HG02884 (cell line): ENCODE data around the gene LRP5.
"Not testable (repeated sequence)": the region's sequence is repeated elsewhere in the genome, so short reads cannot be mapped to it uniquely, and the experiment has no call there.

Experiments used
- ATAC-seq: cut with Tn5 transposase; IDR thresholded peaks from one replicate; pipeline ENCODE4 v1.9.1; 2021; ENCODE audit warnings: mild to moderate bottlenecking, moderate library complexity; ENCODE audit not compliant: unreplicated experiment

LRP5 gene

GRCh38 chr11:68459886-68460740 is 147.7 kb downstream of the LRP5 start:
- peak; percentile 69 for ATAC-seq

- ATAC-seq = peak; percentile 27
Observed at GRCh38 chr11:68460741-68461574, 148.6 kb downstream of the LRP5 start, which contains the start of gene PPP6R3. Gene PPP6R3 (plus strand): TSS chr11:68460752. CDS start chr11:68537665, 76,913 bp downstream.

GRCh38 chr11:68461575-68461917 is 149.2 kb downstream of the LRP5 start:
- no peak for ATAC-seq

GRCh38 chr11:68463714-68464113 is 151.3 kb downstream of the LRP5 start:
- no peak for ATAC-seq

GRCh38 chr11:68467201-68467834 is 154.9 kb downstream of the LRP5 start:
- no peak for ATAC-seq

GRCh38 chr11:68468217-68468828 is 155.9 kb downstream of the LRP5 start:
- ATAC-seq = no peak

DNA sequence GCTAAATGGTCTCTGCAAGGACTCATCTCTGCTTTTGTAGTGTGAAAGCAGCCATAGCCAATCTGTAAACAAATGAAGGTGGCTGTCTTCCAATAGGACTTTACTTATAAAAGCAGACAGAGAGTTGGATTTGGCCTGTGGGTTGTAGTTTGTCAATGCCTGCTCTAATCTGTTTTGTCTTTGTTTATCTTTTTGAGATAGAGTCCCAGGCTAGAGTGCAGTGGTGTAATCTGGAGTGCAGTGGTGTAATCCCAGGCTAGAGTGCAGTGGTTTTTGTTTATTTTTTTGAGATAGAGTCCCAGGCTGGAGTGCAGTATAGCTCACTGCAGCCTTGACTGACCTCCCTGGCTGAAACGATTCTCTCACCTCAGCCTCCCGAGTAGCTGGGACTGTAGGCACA is 156.7 kb downstream of the LRP5 start:
- ATAC-seq = no peak

- ATAC-seq = no peak
Observed at GRCh38 chr11:68469642-68470041, 157.3 kb downstream of the LRP5 start.

DNA sequence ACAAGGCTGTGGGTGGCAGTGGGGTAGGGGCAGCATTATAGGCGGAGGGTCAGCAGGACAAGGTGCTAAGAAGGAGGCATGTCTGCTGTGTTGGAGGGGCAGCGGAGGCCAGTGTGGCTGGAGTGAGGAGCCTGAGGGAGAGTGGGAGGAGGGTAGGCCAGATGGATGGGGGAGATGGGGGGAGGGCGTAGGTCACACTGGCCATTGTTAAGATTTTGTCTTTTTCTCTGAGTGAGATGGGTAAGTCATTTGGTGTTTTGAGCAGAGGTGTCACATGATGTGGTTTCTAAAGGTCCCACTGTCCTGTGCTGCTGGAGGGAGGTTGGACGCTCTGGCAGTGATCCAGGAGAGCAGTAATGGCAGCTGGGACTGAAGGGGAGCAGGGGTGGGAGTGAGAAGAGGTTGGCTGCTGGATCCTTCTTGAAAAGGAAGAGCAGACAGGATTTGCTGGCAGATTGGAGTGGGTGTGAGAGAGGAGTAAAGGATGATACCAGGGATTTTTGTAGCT is 158.0 kb downstream of the LRP5 start:
- ATAC-seq = no peak

DNA sequence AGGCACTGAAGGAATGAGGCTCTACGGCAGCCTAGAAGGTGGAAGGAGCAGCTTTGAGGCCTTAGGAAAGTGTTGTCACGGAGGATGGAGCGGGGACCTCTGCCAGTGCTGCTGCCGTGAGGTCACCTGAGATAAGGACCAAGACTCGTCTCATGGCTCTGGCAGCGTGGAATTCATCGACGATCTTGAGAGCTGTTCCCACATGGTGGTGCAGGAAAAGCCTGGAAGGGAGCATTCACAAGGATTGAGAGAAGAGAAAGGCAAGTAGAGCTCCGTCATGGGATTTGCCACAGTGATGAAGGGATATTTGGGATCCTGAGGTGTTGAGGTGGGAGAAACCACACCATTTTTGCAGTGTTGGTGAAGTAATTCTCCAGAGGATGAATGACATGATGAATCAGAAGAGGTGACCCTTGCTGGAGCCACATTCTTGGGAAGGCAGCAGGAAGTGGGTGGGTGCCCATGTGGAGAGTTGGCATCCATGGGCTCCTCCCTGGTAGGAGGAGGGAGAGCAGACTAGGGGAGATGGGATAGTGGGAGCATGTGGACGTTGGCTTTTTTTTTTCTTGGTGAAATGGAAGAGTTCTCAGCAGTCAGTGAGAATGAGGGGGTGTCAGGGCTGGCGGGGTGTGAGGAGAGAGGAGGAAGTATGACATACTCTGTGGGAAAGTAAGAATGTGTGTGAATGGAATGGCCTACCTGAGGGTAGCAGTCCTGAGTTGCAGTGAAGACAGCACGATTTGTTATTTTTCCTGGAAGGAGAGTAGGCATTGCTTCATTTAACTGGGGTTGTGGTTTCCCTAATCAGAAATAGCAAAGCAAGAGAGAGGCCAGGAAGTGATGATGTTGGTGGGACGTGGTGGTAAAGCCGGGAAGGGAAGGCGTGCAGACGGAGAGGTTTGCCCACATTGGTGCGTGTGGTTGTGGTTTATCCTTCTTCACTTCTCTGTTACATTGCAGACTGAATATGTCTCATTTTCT is 159.3 kb downstream of the LRP5 start:
- no peak for ATAC-seq

- no peak for ATAC-seq
Observed at GRCh38 chr11:68472778-68473177, 160.4 kb downstream of the LRP5 start.

GRCh38 chr11:68473693-68474092 is 161.3 kb downstream of the LRP5 start:
- ATAC-seq = no peak

DNA sequence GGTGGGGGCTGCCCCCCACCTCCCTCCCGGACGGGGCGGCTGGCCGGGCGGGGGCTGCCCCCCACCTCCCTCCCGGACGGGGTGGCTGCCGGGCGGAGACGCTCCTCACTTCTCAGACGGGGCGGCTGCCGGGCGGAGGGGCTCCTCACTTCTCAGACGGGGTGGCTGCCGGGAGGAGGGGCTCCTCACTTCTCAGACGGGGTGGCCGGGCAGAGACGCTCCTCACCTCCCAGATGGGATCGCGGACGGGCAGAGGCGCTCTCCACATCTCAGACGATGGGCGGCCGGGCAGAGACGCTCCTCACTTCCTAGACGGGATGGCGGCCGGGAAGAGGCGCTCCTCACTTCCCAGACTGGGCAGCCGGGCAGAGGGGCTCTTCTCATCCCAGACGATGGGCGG is 163.2 kb downstream of the LRP5 start:
- not testable (repeated sequence) for ATAC-seq

- ATAC-seq = no peak
Observed at GRCh38 chr11:68479390-68479789, 167.0 kb downstream of the LRP5 start.

DNA sequence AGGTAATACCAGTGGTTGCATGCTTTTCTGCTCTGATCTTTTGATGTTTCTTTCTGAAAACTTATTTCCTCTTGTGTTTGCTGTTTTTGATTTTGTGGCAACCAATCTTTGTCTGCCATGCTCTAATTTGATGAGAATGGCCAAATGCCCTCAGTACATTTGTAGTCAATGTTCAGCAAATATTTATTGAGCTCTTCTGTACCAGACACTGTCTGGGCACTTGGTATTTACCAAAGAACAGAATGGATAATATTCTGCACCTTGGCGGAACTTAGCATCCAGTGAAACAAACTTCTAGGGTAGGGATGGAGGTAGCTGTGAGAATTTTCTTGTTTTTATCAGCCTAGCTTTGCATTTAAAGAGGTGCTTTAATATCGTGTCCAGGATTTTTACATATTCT is 167.8 kb downstream of the LRP5 start:
- ATAC-seq = no peak

DNA sequence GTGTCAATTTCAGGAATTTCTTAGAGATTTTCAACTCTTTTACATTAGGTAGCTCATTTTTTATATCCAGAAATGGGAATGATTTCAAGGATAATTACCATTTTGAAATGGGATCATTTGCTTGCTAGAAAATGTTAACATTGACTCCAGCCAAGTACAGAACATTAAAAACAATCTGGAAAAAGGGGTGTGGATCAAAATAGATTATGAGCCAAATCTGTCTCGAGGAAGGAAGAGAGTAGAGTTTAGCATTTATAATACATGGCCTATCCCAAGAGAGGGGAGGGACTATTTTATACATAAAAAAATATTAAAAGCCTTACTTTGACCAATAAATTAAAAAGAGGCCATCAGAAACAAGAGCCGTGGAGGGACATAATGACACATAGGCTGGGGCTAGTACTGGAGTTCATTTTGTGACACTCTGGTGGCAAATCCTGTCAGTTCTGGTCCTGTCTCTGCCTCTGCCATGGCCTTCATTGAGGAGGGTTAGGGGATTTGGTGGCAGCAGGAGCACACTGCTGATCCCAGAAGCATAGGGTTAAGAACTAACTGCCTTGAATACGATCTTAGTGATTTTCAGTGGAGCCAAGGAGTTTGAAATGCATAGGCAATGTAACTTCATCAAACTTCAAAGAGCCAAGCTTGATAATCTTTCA is 168.6 kb downstream of the LRP5 start:
- no peak for ATAC-seq

DNA sequence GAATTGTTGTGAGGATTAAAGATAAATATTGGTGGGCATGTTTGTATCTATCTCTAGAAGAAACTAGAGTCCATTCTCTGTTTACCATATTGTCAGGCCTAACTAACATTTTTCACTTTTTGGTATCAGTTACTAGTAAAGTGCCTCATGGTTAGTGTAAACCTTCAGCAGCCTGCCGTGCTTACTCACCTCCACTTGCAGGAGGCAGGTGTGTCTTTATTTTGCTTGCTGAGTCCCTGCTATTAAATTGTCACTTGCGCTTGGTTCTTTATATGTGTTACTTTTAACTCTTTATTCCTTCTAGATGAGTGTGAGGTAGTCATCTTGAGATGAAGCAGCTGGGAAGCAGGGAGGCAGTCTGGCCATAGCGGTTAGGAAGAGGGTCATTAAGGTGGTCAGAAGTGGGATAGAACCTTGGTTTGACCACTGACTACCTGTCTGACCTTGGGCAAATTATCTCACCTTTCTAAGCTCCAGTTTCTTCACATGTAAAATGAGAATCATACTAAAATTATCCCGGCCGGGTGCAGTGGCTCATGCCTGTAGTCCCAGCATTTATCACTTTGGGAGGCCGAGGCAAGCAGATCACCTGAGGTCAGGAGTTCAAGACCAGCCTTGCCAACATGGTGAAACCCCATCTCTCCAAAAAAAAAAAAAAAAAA is 169.3 kb downstream of the LRP5 start:
- no peak for ATAC-seq

DNA sequence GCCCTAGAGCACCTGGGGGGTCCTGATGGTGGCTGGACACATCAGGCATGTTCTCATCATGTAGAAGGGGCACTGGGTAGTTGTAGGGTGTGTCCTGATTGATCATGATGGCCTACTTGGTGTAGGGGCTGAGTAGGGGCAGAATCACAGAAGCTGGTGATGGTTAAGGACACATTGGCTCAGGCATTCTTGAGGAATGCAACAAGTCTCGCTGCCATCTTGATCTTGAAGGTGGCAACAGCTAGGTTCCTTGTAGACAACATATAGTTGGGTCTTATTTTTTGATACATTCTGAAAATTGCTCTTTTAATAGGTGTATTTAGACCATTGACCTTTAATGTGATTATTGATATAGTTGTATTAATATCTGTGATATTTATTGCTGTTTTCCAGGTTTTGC is 176.2 kb downstream of the LRP5 start:
- no peak for ATAC-seq
